SK-N-SH treated with all-trans-retinoic acid at 6 μM for 48 hours (cell line): ENCODE measurements around the gene PARP6.

Experiments
- ATAC-seq: fragments of 200-7000 bp; cut with Tn5 transposase; 3 replicates; pipeline ENCODE4 v1.9.1; 2020; ENCODE audit warnings: mild to moderate bottlenecking, moderate library complexity
- ARNTL ChIP-seq: fragments of 450-650 bp; formaldehyde crosslinking; IDR thresholded peaks from 2 replicates; pipeline ENCODE4 v1.5.0; 2020; ENCODE audit warnings: low read depth, mild to moderate bottlenecking, moderate library complexity, borderline replicate concordance
- BACH2 ChIP-seq: fragments of 250-450 bp; sonication (Bioruptor Pico); IDR thresholded peaks from 2 replicates; pipeline ENCODE4 v1.9.0; 2021; ENCODE audit warnings: mild to moderate bottlenecking, borderline replicate concordance
- CREB5 ChIP-seq: fragments of 250-450 bp; sonication (Bioruptor Pico); IDR thresholded peaks from 2 replicates; pipeline ENCODE4 v1.5.1; 2020; ENCODE audit warnings: low read depth, mild to moderate bottlenecking, moderate library complexity
- CSDC2 ChIP-seq: fragments of 250-450 bp; sonication (Bioruptor Pico); IDR thresholded peaks from 2 replicates; pipeline ENCODE4 v1.5.0; 2020; ENCODE audit warnings: mild to moderate bottlenecking, moderate library complexity
- ESRRG ChIP-seq: fragments of 250-450 bp; sonication (Bioruptor Pico); IDR thresholded peaks from 2 replicates; pipeline ENCODE4 v1.6.1; 2021; ENCODE audit warnings: mild to moderate bottlenecking
- GLIS3 ChIP-seq: fragments of 250-450 bp; sonication (Bioruptor Pico); IDR thresholded peaks from 2 replicates; pipeline ENCODE4 v1.5.0; 2020; ENCODE audit warnings: mild to moderate bottlenecking, moderate library complexity
- ISL1 ChIP-seq: fragments of 250-450 bp; sonication (Bioruptor Pico); IDR thresholded peaks from 2 replicates; pipeline ENCODE4 v2.1.2; 2022; ENCODE audit warnings: mild to moderate bottlenecking, moderate library complexity
- PPARA ChIP-seq: fragments of 250-450 bp; sonication (Bioruptor Pico); IDR thresholded peaks from 2 replicates; pipeline ENCODE4 v1.5.0; 2020; ENCODE audit warnings: mild to moderate bottlenecking, borderline replicate concordance
- SNAI2 ChIP-seq: fragments of 250-450 bp; sonication (Bioruptor Pico); IDR thresholded peaks from 2 replicates; pipeline ENCODE4 v1.5.0; 2020; ENCODE audit warnings: mild to moderate bottlenecking, moderate library complexity
- TCF4 ChIP-seq: fragments of 250-450 bp; sonication (Bioruptor Pico); IDR thresholded peaks from 2 replicates; pipeline ENCODE4 v1.8.0; 2021; ENCODE audit warnings: mild to moderate bottlenecking, moderate library complexity, borderline replicate concordance
- TOX ChIP-seq: fragments of 250-450 bp; sonication (Bioruptor Pico); IDR thresholded peaks from 2 replicates; pipeline ENCODE4 v1.8.0; 2021; ENCODE audit warnings: mild to moderate bottlenecking, moderate library complexity, borderline replicate concordance
- TSHZ2 ChIP-seq: fragments of 250-450 bp; sonication (Bioruptor Pico); IDR thresholded peaks from 2 replicates; pipeline ENCODE4 v1.5.0; 2020; ENCODE audit warnings: mild to moderate bottlenecking, moderate library complexity
- ZC3H10 ChIP-seq: fragments of 250-450 bp; sonication (Bioruptor Pico); IDR thresholded peaks from 2 replicates; pipeline ENCODE4 v1.5.1; 2021; ENCODE audit warnings: mild to moderate bottlenecking, moderate library complexity
- ZFP3 ChIP-seq: fragments of 250-450 bp; sonication (Bioruptor Pico); IDR thresholded peaks from 2 replicates; pipeline ENCODE4 v1.5.0; 2020; ENCODE audit warnings: mild to moderate bottlenecking, moderate library complexity
- ZFP30 ChIP-seq: fragments of 450-650 bp; formaldehyde crosslinking; IDR thresholded peaks from 2 replicates; pipeline ENCODE4 v1.5.0; 2022; ENCODE audit warnings: mild to moderate bottlenecking, moderate library complexity
- ZNF565 ChIP-seq: fragments of 450-650 bp; formaldehyde crosslinking; conservative IDR thresholded peaks from 2 replicates; pipeline ENCODE4 v1.5.0; 2020; ENCODE audit warnings: low read depth, mild to moderate bottlenecking, moderate library complexity
- ZNF70 ChIP-seq: fragments of 450-650 bp; formaldehyde crosslinking; IDR thresholded peaks from 2 replicates; pipeline ENCODE4 v1.5.0; 2020; ENCODE audit warnings: mild to moderate bottlenecking, moderate library complexity
- ZNF8 ChIP-seq: fragments of 450-650 bp; formaldehyde crosslinking; IDR thresholded peaks from 2 replicates; pipeline ENCODE4 v1.5.0; 2020; ENCODE audit warnings: mild to moderate bottlenecking, moderate library complexity
- TF ChIP-seq, protein P1 (sequence below): fragments of 250-450 bp; sonication (Bioruptor Pico); IDR thresholded peaks from 2 replicates; pipeline ENCODE4 v1.8.0; 2020; ENCODE audit warnings: mild to moderate bottlenecking, moderate library complexity, borderline replicate concordance

PARP6 gene

GRCh38 chr15:72201391-72201921 lies 70.9 kb downstream of the PARP6 start:
- no peak for TF ChIP-seq ARNTL (CRISPR knock-in tag)
- ATAC-seq = no peak

- no peak for TF ChIP-seq ZFP30
- no peak for TF ChIP-seq PPARA (CRISPR knock-in tag)
- no peak for TF ChIP-seq ARNTL (CRISPR knock-in tag)
- TF ChIP-seq CSDC2 (CRISPR knock-in tag) = no peak
- TF ChIP-seq TCF4 (CRISPR knock-in tag) = no peak
- TF ChIP-seq, protein P1, sequence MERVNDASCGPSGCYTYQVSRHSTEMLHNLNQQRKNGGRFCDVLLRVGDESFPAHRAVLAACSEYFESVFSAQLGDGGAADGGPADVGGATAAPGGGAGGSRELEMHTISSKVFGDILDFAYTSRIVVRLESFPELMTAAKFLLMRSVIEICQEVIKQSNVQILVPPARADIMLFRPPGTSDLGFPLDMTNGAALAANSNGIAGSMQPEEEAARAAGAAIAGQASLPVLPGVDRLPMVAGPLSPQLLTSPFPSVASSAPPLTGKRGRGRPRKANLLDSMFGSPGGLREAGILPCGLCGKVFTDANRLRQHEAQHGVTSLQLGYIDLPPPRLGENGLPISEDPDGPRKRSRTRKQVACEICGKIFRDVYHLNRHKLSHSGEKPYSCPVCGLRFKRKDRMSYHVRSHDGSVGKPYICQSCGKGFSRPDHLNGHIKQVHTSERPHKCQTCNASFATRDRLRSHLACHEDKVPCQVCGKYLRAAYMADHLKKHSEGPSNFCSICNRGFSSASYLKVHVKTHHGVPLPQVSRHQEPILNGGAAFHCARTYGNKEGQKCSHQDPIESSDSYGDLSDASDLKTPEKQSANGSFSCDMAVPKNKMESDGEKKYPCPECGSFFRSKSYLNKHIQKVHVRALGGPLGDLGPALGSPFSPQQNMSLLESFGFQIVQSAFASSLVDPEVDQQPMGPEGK (CRISPR knock-in tag) = no peak
- TF ChIP-seq ZNF8 = no peak
- TF ChIP-seq ISL1 = no peak
- TF ChIP-seq ZNF565 (CRISPR knock-in tag) = no peak
- TF ChIP-seq ESRRG (CRISPR knock-in tag) = no peak
- TF ChIP-seq SNAI2 (CRISPR knock-in tag) = no peak
- no peak for TF ChIP-seq ZC3H10
- no peak for TF ChIP-seq ZFP3 (CRISPR knock-in tag)
- TF ChIP-seq TOX (CRISPR knock-in tag) = no peak
- TF ChIP-seq ZNF70 = no peak
- no peak for TF ChIP-seq TSHZ2
- TF ChIP-seq GLIS3 (CRISPR knock-in tag) = no peak
- no peak for TF ChIP-seq CREB5 (CRISPR knock-in tag)
- ATAC-seq = no peak
These were observed 71.7 kb downstream of the PARP6 start for GRCh38 chr15:72200395-72201237.

DNA sequence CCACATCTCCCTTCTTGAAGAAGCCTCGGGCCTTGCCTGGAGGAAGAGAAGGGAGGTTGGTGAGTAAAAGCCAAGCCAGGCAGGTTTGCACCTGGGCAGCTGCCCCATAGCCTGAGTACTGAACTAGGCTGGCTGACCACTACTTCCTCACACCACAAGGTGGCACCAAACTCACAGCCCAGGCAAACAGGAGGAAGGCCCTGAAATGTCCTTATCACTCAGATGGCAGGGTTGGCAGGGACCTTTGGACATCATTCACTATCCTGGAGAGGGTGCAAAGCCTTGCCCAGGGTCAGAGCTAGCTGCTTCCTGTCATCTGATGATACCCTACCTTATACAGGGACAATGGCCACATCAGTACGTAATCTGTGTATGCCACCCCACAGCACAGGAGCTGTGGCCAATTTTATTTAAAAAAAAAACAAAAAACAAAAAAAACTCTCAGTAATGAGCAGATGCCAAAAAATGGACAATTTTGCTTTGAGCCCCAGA lies 72.6 kb downstream of the PARP6 start:
- no peak for TF ChIP-seq ESRRG (CRISPR knock-in tag)
- no peak for TF ChIP-seq ZNF565 (CRISPR knock-in tag)
- no peak for TF ChIP-seq ZFP3 (CRISPR knock-in tag)
- TF ChIP-seq ISL1 = no peak
- TF ChIP-seq SNAI2 (CRISPR knock-in tag) = no peak
- no peak for TF ChIP-seq TCF4 (CRISPR knock-in tag)
- TF ChIP-seq BACH2 = no peak
- no peak for TF ChIP-seq GLIS3 (CRISPR knock-in tag)
- no peak for TF ChIP-seq ZC3H10
- TF ChIP-seq PPARA (CRISPR knock-in tag) = no peak
- TF ChIP-seq TOX (CRISPR knock-in tag) = no peak
- no peak for TF ChIP-seq ZNF8
- TF ChIP-seq CREB5 (CRISPR knock-in tag) = no peak
- TF ChIP-seq, protein P1 (CRISPR knock-in tag) = no peak
- peak; percentile 54 for ATAC-seq
